Activated CD8-positive, alpha-beta memory T cell treated with anti-CD3 and anti-CD28 coated beads, Interleukin-2, amount 50 U/mL, for 1 hour (primary cell): Measurements from ENCODE around the gene ATG16L1.

ENCODE experiments used
- DNase-seq: peaks from one replicate; pipeline ENCODE4 v3.0.0-alpha.2; 2020; ENCODE audit errors: extremely low read depth

Gene ATG16L1

DNA sequence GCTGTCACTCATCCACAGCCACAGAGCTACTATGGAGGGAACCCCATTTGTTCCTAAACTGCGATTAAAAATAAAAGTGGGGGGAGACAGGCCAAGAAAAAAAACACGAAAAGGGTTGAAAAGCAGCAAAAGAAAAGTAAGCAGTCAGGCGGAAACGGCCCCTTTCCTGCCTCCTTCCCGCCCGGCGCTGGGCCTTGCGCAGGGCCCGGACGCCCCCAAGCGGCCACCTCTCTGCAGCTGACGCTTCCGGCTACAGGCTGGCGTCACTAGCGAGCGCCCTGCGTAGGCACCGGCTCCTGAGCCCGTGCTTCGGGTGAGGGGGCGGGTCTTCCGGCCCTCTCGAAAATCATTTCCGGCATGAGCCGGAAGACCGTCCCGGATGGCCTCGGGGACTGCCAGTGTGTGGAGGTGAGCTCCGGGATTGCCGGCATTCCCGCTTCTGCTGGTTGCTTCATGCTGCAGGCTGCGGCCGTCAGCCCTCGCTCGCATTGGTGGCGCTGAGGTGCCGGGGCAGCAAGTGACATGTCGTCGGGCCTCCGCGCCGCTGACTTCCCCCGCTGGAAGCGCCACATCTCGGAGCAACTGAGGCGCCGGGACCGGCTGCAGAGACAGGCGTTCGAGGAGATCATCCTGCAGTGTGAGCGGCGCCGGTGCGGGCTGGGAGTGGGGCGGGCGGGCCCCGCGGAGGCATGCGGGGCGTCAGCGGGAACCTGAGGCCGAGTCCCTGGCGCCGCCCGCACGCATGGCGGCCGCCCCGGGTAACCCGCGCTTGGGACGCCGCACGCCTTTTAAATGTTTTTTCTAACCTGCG is at the start of gene ATG16L1:
Gene ATG16L1, plus strand, starts transcription at position 368 of the 811 bp plus-strand sequence. Its CDS starts 155 bp downstream, at position 523.
- peak; percentile 75 for DNase-seq

DNA sequence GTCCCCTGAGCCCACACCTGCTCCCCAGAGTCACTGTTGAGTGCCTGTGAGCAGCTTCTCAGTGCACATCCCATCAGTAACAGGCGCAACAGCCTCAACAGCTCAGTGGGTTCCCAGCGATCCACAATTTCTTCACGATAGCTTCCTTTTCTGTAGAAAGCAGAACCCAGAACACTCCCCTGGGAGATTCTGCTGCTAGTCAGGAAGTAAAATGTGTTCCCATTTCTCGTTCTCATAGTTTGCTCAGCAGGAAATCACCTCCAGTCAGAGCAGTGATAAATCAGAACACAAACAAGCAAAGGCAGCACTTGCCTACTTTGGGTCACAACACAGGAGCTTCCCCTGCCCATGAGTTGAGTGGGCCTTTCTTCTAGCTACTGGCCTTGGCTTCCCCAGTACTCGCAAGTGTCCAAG is 48.9 kb upstream of the ATG16L1 start:
- no peak for DNase-seq

DNA sequence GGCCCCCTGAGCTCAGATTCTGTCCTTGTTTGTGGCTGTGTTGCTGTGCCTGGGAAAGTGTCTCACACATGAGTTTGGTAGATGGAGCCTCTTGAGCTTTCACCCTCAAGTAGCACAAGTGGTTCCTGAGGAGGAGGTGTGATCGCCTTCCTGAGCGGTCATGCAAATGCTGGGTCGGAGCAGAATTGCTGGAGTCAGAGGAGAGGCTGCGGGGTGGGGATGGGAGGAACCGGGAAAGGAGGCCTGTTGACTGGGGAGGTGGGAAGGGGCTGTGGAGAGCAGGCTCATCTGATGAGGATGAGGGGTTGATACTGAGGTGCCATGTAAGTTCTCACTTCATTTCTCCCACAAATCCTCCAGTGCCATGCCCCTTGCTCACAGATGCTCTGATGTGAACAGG is 48.4 kb upstream of the ATG16L1 start:
- DNase-seq: no peak

GRCh38 chr2:233204286-233204936 is 47.1 kb upstream of the ATG16L1 start:
- DNase-seq: no peak

DNA sequence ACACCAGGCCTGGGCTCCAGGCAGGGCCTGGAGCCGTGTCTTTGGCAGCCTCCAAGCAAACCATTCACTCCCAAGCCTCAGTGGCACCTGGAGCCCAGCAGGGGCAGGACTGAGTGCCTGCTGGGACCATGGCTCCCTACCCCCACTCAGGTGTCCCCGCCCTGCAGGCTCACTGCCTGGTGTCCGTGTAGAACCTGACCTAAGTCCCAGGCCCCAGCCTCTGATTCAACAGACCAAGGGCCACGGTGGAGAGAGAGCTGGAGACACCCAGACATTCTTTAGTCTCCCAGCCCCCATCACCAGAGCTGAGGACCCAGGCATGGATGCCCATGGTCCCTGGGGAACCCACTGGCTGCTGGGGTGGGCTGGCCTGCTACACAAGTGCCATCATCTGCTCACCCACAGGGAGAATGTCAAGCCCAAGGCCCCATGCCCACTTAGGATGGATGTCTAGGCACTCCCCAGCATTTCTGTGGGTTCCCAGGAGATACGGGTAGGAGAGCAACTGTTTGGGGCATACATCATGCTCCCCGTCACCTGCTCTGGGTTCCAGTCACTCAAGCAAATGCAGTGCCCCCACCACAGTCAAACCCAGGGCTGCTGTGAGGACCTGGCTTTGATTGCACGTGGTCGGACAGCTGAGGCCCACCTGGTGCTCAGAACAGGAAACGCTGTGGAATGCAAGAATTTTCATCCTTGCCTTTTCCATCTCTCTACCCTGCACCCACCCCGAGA is 42.9 kb upstream of the ATG16L1 start:
- no peak for DNase-seq

DNA sequence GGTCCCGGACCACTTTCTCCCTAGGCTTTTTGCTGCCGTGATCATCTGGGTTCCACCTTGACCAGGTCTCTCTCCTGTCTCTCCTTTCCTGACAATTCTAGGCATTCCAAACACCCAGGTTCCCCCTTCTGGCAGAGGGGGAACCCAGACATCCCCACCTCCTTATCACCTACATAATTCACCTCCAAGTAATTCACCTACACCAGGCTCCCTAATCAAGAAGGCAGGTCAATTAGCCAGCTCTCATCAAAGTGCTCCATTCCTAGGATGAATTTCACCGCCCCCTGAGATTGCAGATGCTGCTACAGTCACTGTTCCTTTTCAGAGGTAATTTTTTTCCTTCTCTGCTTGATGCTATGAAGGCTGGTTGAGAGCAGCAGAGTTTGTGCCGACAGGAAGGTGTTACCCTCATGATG is 42.3 kb upstream of the ATG16L1 start:
- no peak for DNase-seq

GRCh38 chr2:233209533-233210171 is 41.8 kb upstream of the ATG16L1 start:
- no peak for DNase-seq

DNA sequence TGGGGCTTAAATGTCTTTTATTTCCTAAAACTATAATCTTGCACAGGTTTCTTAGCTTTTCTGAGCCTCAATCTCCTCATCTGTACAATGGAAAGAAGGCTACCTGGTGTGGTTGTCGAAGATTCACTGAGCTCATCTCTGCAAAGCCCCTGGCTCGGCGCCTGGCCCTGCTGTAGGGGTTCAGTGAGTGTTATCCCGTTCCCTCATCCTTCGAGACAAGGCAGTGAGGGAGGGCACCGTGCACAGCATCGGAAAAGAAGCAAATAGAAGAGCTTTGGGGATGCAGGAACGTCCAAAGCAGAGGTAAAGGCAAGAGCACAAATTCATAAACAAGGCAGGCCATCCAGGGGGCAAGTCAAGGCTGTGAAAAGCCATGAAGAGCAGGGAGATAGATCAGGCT is 41.2 kb upstream of the ATG16L1 start:
- no peak for DNase-seq

- no peak for DNase-seq
Measured at GRCh38 chr2:233210843-233211547, 40.5 kb upstream of the ATG16L1 start.

- DNase-seq: no peak
Measured at GRCh38 chr2:233211548-233211895, 40.0 kb upstream of the ATG16L1 start.

DNA sequence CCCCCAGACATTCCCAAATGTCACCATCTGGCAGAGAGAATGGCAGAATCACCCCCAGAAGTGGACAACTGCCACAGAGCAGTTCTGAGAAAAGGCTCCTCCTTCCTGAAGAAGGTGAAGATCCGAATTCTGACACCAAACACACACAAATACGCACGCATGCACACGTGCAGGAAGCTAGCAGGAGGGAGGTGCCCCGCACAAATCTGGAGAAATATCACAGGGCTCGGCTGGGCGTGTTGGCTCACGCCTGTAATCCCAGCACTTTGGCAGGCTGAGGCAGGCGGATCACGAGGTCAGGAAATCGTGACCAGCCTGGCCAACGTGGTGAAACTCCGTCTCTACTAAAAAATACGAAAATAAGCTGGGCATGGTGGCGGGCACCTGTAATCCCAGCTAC is 38.5 kb upstream of the ATG16L1 start:
- DNase-seq: no peak

GRCh38 chr2:233213975-233214374 is 37.5 kb upstream of the ATG16L1 start:
- no peak for DNase-seq

- no peak for DNase-seq
Measured at GRCh38 chr2:233217892-233218377, 33.5 kb upstream of the ATG16L1 start.

DNA sequence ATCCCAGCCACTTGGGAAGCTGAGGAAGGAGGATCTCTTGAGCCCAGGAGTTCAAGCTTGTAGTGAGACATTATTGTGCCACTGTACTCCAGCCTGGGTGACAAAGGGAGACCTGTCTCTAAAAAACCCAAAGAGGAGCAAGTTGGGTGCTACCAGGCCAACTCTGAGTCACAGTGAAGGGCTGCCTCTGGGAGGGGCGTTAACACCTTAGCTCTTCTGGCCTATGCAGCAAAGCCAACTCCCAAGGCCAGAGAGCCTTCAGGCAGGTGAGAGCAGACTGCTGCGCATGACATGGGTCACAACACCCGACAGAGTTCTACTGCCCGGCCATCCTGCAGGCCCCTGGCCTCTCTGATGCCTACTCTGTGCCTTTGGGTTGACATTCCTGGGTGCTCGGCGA is 32.6 kb upstream of the ATG16L1 start:
- no peak for DNase-seq

DNA sequence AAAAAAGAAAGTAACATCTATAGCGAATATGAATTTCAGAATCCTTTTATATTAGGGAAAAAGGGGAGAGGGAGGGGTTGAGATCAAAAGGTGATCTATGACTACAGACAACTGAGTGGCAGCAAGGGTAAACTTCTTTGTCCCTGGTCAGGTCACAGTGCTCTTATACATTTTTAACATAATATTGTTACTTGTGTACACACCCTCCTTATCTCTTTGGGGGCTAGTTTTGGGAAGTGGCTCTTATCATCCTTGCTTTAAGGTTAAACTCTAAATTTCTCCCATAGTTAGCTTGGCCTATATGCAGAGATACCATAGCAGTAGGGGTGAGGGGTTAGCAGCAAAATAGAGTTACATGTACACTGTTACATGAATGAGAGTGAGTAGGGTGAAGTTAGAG is 31.6 kb upstream of the ATG16L1 start:
- DNase-seq: no peak

GRCh38 chr2:233221378-233222063 is 30.0 kb upstream of the ATG16L1 start:
- no peak for DNase-seq

GRCh38 chr2:233223059-233223894 is 28.2 kb upstream of the ATG16L1 start:
- no peak for DNase-seq

GRCh38 chr2:233225230-233226068 is 26.0 kb upstream of the ATG16L1 start:
- DNase-seq: no peak

- no peak for DNase-seq
Measured at GRCh38 chr2:233226511-233227031, 24.9 kb upstream of the ATG16L1 start.
